HCT116 (cell line): ENCODE data around the gene MYO7B. TPM values are rescaled to one million over a fixed set of nuclear protein-coding genes. Genes with fewer than 3 reads are reported as not detected.

ENCODE experiments used
- ATAC-seq: fragments of 200-7000 bp; cut with Tn5 transposase; 2 replicates; pipeline ENCODE4 v1.9.1; 2020; ENCODE audit warnings: mild to moderate bottlenecking, moderate library complexity
- BruUV-seq: library from RNA; stranded (reverse); fragments of 400-500 nt; replicated peaks from 2 replicates; lab custom pipeline; 2021; lab: Mats Ljungman, UMichigan
- CTCF ChIA-PET: fragments of 300-600 bp; sonication (Branson Sonifier 250); formaldehyde crosslinking; loops from one replicate; lab custom pipeline; 2021; ENCODE audit warnings: antibody characterized with exemption; lab: Charles Lee
- POLR2A ChIA-PET: fragments of 300-600, 350-600 bp; sonication (Branson Sonifier 250); formaldehyde crosslinking; loops from one replicate; lab custom pipeline; 2021; ENCODE audit warnings: antibody characterized with exemption; lab: Charles Lee
- RAD21 ChIA-PET, 2 experiments: fragments of 300-600 bp; sonication (Branson Sonifier 250); formaldehyde crosslinking; loops; one replicate each; lab custom pipeline; 2023; ENCODE audit warnings: low total read pairs in 2 of 2; ENCODE audit not compliant: uncharacterized antibody in 2 of 2, unreplicated experiment in 2 of 2, low non-redundant PET in 1 of 2; lab: Charles Lee
- DNase-seq: peaks from one replicate; pipeline ENCODE4 v3.0.0-alpha.2; 2010; ENCODE audit warnings: low read depth, low spot score
- H2AFZ ChIP-seq: fragments of 200-600 bp; shearing (Covaris generic), sonication (generic); 2 replicates; pipeline ENCODE4 v1.6.1; 2017; ENCODE audit warnings: low read depth, mixed run types, mixed read lengths, antibody characterized with exemption, low read length; ENCODE audit not compliant: poor library complexity, severe bottlenecking
- H3K27ac ChIP-seq: 2 replicates; pipeline ENCODE4 v1.5.1; 2012; ENCODE audit warnings: low read depth, low read length
- H3K27me3 ChIP-seq: fragments of 200-600 bp; sonication (generic); 2 replicates; pipeline ENCODE4 v1.6.1; 2016; ENCODE audit warnings: mixed run types, low read length, mixed read lengths; ENCODE audit not compliant: insufficient read depth
- H3K36me3 ChIP-seq, 2 experiments: fragments of 200-500 bp in 1 of 2; fragments of 200-600 bp in 1 of 2; sonication (Bioruptor generic) in 1 of 2; sonication (generic) in 1 of 2; 2 replicates each; pipeline versions ENCODE4 v1.5.1 to v1.6.1; 2014 to 2016; ENCODE audit warnings: low read length in 2 of 2, inconsistent platforms in 1 of 2, mixed read lengths in 1 of 2, mixed run types in 1 of 2; ENCODE audit not compliant: insufficient read depth in 2 of 2, control insufficient read depth in 1 of 2
- H3K4me1 ChIP-seq, 2 experiments: fragments of 200-600 bp in 1 of 2; sonication (generic) in 1 of 2; 2 replicates each; pipeline versions ENCODE4 v1.5.1 to v1.6.1; 2012 to 2017; ENCODE audit warnings: low read length in 2 of 2, inconsistent platforms in 1 of 2, mild to moderate bottlenecking in 1 of 2, mixed read lengths in 1 of 2, mixed run types in 1 of 2, moderate library complexity in 1 of 2; ENCODE audit not compliant: insufficient read depth in 2 of 2, control insufficient read depth in 1 of 2
- H3K4me2 ChIP-seq: fragments of 200-600 bp; sonication (generic); 2 replicates; pipeline ENCODE4 v1.6.1; 2017; ENCODE audit warnings: mixed run types, low read length, mixed read lengths
- H3K4me3 ChIP-seq, 2 experiments: fragments of 200-600 bp in 1 of 2; sonication (generic) in 1 of 2; replicated peaks in 1 of 2; 2 replicates each; pipeline ENCODE4 v1.5.1; 2011 to 2016; ENCODE audit warnings: low read length in 2 of 2, control low read depth in 1 of 2, low read depth in 1 of 2, mild to moderate bottlenecking in 1 of 2, mixed read lengths in 1 of 2, mixed run types in 1 of 2
- H3K79me2 ChIP-seq: fragments of 200-600 bp; sonication (generic); 2 replicates; pipeline ENCODE4 v1.6.1; 2017; ENCODE audit warnings: mild to moderate bottlenecking, mixed run types, low read length, moderate library complexity, mixed read lengths; ENCODE audit not compliant: insufficient read depth
- H3K9ac ChIP-seq: fragments of 200-600 bp; sonication (generic); 2 replicates; pipeline ENCODE4 v1.6.1; 2016; ENCODE audit warnings: low read length, mixed read lengths
- H3K9me2 ChIP-seq: fragments of 200-600 bp; sonication (generic), shearing (Covaris generic); 2 replicates; pipeline ENCODE4 v1.6.1; 2017; ENCODE audit warnings: mixed run types, mild to moderate bottlenecking, moderate library complexity; ENCODE audit not compliant: insufficient read depth
- H3K9me3 ChIP-seq, 2 experiments: fragments of 200-500 bp in 1 of 2; fragments of 200-600 bp in 1 of 2; sonication (Bioruptor generic) in 1 of 2; sonication (generic) in 1 of 2; 2 replicates each; pipeline ENCODE4 v1.6.1; 2014 to 2017; ENCODE audit warnings: low read length in 2 of 2, mixed read lengths in 2 of 2, inconsistent platforms in 1 of 2, low read depth in 1 of 2, mild to moderate bottlenecking in 1 of 2, mixed run types in 1 of 2, moderate library complexity in 1 of 2; ENCODE audit not compliant: control insufficient read depth in 1 of 2, insufficient read depth in 1 of 2
- H4K20me1 ChIP-seq: fragments of 200-600 bp; sonication (generic), shearing (Covaris generic); 2 replicates; pipeline ENCODE4 v1.6.1; 2017; ENCODE audit warnings: mixed run types, mild to moderate bottlenecking, moderate library complexity; ENCODE audit not compliant: insufficient read depth
- ATF3 ChIP-seq: IDR thresholded peaks from 2 replicates; pipeline ENCODE4 v1.6.1; 2012
- CBX3 ChIP-seq: IDR thresholded peaks from 2 replicates; pipeline ENCODE4 v1.6.1; 2012; ENCODE audit warnings: low read depth
- EGR1 ChIP-seq: IDR thresholded peaks from 2 replicates; pipeline ENCODE4 v1.6.1; 2012; ENCODE audit warnings: low read depth
- ELF1 ChIP-seq: IDR thresholded peaks from 2 replicates; pipeline ENCODE4 v1.6.1; 2012; ENCODE audit warnings: low read depth, borderline replicate concordance
- EZH2 ChIP-seq: fragments of 200-600 bp; sonication (generic); IDR thresholded peaks from 2 replicates; pipeline ENCODE4 v1.6.1; 2017; ENCODE audit warnings: antibody characterized with exemption, mixed run types
- EZH2phosphoT487 ChIP-seq: fragments of 200-600 bp; IDR thresholded peaks from 2 replicates; pipeline ENCODE4 v1.6.1; 2018; ENCODE audit warnings: antibody characterized with exemption, borderline replicate concordance
- FOSL1 ChIP-seq: IDR thresholded peaks from 2 replicates; pipeline ENCODE4 v1.6.1; 2012; ENCODE audit warnings: low read depth
- JUND ChIP-seq: IDR thresholded peaks from 2 replicates; pipeline ENCODE4 v1.6.1; 2012
- MAX ChIP-seq: IDR thresholded peaks from 2 replicates; pipeline ENCODE4 v1.6.1; 2012
- POLR2A ChIP-seq: IDR thresholded peaks from 2 replicates; pipeline ENCODE4 v1.7.0; 2011; ENCODE audit warnings: borderline replicate concordance; ENCODE audit not compliant: insufficient read depth, insufficient read length; ENCODE audit errors: extremely low read depth
- RAD21 ChIP-seq: IDR thresholded peaks from 2 replicates; pipeline ENCODE4 v1.6.1; 2012; ENCODE audit warnings: low read depth, mild to moderate bottlenecking
- REST ChIP-seq: IDR thresholded peaks from 2 replicates; pipeline ENCODE4 v1.6.1; 2012; ENCODE audit warnings: low read depth
- SIN3A ChIP-seq: IDR thresholded peaks from 2 replicates; pipeline ENCODE4 v1.6.1; 2012; ENCODE audit warnings: low read depth
- SP1 ChIP-seq: IDR thresholded peaks from 2 replicates; pipeline ENCODE4 v1.6.1; 2012; ENCODE audit warnings: low read depth
- SRF ChIP-seq: IDR thresholded peaks from 2 replicates; pipeline ENCODE4 v1.6.1; 2012; ENCODE audit warnings: low read depth
- YY1 ChIP-seq: IDR thresholded peaks from 2 replicates; pipeline ENCODE4 v1.6.1; 2011; ENCODE audit warnings: low read length, low read depth, moderate library complexity, mild to moderate bottlenecking; ENCODE audit not compliant: insufficient replicate concordance; ENCODE audit errors: extremely low read depth
- ZBTB33 ChIP-seq: IDR thresholded peaks from 2 replicates; pipeline ENCODE4 v1.6.1; 2011; ENCODE audit warnings: mild to moderate bottlenecking, low read length, moderate library complexity; ENCODE audit not compliant: insufficient replicate concordance; ENCODE audit errors: extremely low read depth
- ZNF274 ChIP-seq: fragments of 200-500 bp; sonication (Bioruptor generic); IDR thresholded peaks from 2 replicates; pipeline ENCODE4 v1.6.1; 2014; ENCODE audit warnings: mild to moderate bottlenecking, low read depth, low read length, inconsistent platforms
- intact Hi-C: fragments of 100-400 bp; cut with micrococcal nuclease; formaldehyde crosslinking; loops from 2 replicates; pipeline ENCODE4 v1.10.0; 2022
- total RNA-seq: library from RNA; stranded (reverse); gene quantifications from one replicate; pipeline ENCODE4 v1.2.1, GENCODE V29; 2021; ENCODE audit not compliant: unreplicated experiment

Gene MYO7B
- total RNA-seq, 1 experiment from 2014 or later: 0.07 TPM

GRCh38 chr2:127545796-127546195, 10.3 kb downstream of the MYO7B start:
- Histone ChIP-seq H3K36me3 (no peaks in the 10 kb centered on the region), H3K9ac (no peak overlapping the region), H3K27ac (no peak overlapping the region), H3K27me3 (peaks cover 23% of the 10 kb centered on the region; the same call in 1 of the 2 replicates), H3K9me3 (no peaks in the 10 kb centered on the region), H3K4me2 (no peak overlapping the region), H3K4me1 (no peaks in the 10 kb centered on the region), H3K4me3 (no peak overlapping the region), H3K9me2 (no peaks in the 10 kb centered on the region), H2AFZ (no peak overlapping the region), H3K79me2 (no peaks in the 10 kb centered on the region), H4K20me1 (no peaks in the 10 kb centered on the region)
- ChIA-PET CTCF (no interaction called here), POLR2A (no interaction called here), RAD21 (no interaction called here)
- DNase-seq: no peak
- intact Hi-C loops: no loop called here
- no peak for ATAC-seq
- no TSS peak for BruUV-seq
- no peak for TF ChIP-seq SRF
- no peak for TF ChIP-seq ZNF274
- no peak for TF ChIP-seq EZH2
- TF ChIP-seq CBX3: no peak
- no peak for TF ChIP-seq FOSL1
- no peak for TF ChIP-seq MAX
- TF ChIP-seq SP1: no peak
- TF ChIP-seq EGR1: no peak
- no peak for TF ChIP-seq SIN3A
- no peak for TF ChIP-seq JUND
- no peak for TF ChIP-seq REST
- TF ChIP-seq EZH2phosphoT487: no peak
- no peak for TF ChIP-seq YY1
- no peak for TF ChIP-seq ATF3
- no peak for TF ChIP-seq ZBTB33
- no peak for TF ChIP-seq ELF1
- TF ChIP-seq RAD21: no peak
- TF ChIP-seq POLR2A: no peak
